Stimulated activated CD4-positive, alpha-beta T cell treated with anti-CD3 and anti-CD28 coated beads, Interleukin-2, amount 100 ng/mL, for 48 hours (primary cell): ENCODE results near the gene ABHD8.

Source experiments
- DNase-seq, 2 donors: peaks; one replicate each; pipeline ENCODE4 v3.0.0-alpha.2; 2020

The ABHD8 gene, protein sequence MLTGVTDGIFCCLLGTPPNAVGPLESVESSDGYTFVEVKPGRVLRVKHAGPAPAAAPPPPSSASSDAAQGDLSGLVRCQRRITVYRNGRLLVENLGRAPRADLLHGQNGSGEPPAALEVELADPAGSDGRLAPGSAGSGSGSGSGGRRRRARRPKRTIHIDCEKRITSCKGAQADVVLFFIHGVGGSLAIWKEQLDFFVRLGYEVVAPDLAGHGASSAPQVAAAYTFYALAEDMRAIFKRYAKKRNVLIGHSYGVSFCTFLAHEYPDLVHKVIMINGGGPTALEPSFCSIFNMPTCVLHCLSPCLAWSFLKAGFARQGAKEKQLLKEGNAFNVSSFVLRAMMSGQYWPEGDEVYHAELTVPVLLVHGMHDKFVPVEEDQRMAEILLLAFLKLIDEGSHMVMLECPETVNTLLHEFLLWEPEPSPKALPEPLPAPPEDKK

DNA sequence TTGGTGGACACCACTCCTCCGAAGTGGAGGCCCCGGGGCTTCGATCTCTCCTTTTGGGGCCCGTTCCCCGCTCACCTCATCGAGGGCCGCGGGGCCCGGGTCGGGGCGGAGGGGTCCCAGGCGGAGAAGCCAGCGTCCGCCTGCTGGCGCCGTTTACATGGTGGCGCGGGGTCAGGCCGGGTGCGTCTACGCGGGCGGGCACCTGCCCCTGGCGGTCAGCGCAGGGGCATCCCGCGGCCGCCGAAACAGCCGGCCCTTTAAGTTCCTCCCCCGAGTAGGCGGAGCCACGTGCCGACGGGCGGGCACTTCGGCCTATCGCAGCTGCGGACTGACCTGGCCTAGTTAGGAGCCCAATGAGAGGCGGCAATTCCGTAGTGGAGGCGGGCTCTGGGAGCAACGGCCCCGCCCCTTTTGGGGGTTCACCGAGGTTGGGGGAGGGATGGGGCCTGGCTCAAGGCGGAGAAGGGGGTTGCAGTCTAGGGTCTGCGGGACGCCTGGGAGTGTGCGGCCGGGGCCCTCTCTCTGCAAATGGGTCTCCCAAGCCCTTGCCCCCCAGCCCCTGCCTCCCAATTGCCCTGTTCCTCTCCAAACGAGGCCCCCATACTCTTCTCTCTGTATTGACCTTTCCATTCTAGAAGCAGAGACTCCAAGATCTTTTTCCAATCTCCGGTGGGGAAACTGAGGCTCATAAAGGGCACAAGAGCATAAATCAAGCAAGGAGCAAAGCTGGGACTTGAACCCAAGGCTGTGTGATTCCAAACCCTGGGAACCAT, at the start of gene ABHD8:
Gene ABHD8, minus strand, starts transcription at position 259 of the 773 bp plus-strand sequence. CDS start 1,809 bp downstream, outside the sequence.
- DNase-seq: peak; percentile 91 to 93

DNA sequence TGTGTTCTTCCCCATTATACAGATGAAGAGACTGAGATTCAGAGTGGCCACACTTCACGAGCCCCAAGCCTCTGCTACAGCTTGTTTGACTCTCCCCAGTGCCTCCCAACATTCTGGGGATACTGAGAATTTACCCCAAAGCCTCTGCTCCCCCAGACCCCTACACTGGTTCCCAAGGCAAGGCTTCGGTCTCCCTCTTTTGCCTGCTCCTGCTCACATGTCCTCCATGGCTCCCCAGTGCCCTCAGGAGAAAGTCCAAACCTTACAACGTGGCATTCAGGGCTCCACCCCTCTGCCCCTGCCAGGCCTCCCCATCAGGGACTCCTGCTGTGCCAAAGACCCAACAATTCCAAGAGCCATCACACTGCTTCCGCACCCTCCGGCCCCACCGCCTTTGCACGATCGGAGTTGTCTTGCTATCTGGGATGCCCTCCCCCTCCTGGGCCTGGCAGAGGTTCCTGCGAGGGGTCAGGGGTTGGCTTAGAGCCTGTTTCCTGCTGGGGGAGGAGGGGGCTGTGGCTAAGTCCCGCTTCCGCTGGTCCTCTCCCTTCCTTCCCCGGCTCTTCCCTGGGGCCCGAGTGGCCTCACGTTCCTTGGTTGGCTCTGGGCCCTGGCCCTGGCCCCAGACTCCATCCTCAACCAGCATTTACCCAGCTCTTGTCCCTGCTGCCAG, 49.5 kb upstream of the ABHD8 start:
- DNase-seq: no peak

DNA sequence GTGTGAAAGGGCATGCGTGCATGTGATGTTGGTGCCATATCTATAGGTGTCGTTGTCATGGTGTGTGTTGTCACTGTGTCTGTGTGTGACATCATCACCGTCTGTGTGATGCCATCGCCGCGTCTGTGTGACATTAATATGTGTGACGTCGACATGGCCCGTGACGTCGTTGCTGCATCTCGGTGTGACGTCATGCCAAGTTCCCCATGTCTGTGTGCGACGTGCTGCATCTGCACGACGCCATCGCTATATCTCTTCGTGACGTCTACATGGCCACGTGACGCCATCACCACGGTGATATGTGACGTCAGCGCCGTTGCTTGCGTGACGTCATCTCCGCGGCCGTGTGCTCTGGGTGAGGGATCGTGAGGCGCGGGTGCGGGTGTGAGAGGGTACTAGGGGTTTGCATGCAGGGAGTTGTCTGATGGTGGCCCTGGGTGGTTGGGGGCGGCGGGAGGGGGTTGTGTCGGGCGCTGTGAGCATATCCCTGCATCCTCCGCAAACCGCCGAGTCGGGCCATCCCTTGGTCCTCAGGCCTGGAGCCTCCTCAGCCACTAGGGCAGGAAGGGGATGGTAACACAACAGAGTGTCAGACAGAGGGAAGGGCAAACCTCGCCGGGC, 48.7 kb upstream of the ABHD8 start:
- DNase-seq: no peak

DNA sequence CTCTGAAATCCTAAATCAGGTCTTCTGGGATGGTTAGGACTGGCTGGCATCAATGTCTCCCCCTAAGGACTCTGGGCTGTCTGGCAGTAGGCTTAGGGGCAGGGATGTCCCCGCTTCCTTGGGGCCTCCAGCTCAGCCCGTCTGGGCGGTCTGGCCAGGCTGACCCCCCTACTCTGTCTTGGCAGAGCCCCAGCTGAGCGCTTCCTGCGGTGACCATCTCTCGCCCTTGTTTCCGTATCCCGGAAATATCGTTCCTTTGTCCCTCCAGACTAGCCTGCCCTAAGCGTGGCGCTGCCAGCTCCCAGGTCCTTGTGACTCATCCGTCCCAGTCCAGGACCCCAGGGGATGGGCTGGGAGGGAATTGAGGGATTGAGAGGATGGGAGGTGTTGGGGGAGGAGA, 45.5 kb upstream of the ABHD8 start:
- DNase-seq: no peak

DNA sequence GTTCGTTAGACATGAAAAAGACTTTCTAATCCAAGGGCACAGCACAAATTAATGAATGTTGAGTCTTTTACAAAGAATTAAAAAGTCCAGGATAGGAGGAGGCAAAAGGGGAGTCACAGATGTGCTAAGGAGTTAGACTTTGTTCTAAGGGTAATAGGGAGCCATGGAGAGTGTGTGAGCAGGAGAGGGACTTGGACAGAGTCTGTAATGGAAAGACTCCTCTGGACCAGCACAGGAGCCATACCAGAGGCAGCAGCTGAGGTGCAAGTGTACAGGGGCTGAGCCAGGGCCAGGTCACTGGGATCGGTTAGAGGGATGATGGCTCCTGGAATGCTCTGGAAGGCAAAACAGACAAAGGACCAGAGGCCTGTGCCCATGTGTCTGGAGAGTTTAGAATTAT, 44.7 kb upstream of the ABHD8 start:
- no peak for DNase-seq

DNA sequence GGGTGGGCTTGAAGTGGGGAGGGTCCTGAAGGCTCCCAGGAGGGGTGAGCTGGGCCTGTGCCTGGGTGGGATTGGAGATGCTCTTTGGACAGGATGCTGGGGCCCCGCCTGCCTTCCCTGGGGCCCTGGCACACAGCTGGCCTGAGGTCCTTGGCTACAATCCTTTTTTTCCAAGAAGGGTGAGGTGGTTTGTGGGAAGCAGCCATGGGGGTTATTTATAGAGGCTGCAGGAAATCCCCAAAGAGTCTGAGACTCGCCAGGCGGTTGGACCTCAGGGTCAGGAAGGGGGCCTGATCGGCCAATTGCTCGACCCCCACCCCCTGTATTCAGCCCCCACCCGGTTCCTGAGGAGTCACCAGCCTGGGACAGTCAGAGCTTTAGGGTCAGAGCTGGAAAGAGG, 44.1 kb upstream of the ABHD8 start:
- DNase-seq: no peak

DNA sequence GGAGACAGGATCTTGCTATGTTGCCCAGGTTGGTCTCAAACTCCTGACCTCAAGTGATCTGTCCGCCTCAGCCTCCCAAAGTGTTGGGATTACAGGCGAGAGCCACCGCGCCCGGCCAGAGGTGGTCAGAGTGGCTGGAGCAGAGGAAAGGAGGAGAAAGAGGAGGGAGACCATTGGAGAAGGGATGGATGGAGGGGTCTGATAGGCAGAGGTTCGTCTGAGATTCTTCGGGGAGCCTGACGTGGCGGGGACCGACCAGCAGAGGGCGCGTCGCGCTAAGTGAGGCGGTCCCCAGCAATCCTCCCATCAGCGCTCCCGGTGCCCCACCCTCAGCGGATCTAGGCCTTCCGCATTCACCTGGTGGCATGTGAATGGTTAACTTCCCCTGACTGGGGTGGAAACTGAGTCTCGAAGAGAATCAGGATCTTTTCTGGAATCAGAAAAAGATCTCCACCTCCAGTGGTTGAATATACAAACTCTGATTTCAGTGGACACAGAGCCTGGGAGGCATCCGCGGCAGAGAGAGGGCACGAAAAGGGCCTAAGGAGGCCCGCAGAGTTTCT, 43.0 kb upstream of the ABHD8 start:
- peak; percentile 86 to 88 for DNase-seq

DNA sequence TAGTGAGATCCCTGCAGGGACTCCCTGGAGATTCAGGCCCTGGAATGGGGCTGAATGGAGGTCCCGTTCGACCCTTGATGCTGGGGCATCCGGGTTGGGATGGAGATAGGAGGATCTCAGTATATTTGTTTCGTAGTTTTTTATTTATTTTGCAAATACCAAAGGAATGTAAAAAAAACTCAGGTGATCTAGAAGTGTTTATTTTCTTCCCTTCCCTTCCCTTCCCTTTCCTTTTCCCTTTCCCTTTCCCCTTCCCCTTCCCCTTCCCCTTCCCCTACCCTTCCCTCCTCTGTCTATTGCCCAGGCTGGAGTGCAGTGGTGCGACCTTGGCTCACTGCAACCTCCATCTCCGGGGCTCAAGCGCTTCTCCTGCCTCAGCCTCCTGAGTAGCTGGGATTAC, 38.6 kb upstream of the ABHD8 start:
- no peak for DNase-seq

DNA sequence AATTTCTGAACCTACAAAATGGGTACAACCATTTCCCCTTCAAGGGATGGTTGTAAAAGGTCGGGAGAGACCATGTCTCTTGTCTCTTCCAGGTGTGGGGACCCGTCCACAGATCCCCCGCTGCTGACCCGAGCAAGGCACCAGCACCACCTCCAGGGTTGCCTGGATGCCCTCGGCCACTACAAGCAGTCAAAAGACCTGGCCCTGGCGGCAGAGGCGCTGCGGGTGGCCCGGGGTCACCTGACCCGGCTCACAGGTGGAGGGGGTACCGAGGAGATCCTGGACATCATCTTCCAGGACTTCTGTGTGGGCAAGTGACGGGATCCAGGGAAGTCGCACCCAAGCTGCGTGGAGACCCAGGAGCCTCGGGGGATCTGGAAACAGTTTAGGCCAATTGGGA, 38.2 kb upstream of the ABHD8 start:
- no peak for DNase-seq

DNA sequence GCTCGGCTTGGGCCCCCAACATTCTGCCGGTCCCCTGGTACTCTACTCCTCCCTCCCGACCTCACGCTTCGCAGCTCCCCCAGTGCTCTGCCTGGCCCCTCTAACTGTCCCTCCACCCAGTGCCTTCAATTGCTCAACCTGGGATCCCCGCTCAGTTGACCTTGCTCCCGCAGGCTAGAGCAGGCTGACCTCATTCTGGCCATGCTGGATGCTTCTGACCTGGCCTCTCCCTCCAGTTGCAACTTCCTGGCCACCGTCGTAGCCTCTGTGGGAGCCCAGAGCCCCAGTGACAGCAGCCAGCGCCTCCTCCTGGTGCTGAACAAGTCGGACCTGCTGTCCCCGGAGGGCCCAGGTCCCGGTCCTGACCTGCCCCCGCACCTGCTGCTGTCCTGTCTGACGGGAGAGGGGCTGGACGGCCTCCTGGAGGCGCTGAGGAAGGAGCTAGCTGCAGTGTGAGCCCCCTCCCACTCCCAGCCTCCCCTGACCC, 37.7 kb upstream of the ABHD8 start:
- no peak for DNase-seq

DNA sequence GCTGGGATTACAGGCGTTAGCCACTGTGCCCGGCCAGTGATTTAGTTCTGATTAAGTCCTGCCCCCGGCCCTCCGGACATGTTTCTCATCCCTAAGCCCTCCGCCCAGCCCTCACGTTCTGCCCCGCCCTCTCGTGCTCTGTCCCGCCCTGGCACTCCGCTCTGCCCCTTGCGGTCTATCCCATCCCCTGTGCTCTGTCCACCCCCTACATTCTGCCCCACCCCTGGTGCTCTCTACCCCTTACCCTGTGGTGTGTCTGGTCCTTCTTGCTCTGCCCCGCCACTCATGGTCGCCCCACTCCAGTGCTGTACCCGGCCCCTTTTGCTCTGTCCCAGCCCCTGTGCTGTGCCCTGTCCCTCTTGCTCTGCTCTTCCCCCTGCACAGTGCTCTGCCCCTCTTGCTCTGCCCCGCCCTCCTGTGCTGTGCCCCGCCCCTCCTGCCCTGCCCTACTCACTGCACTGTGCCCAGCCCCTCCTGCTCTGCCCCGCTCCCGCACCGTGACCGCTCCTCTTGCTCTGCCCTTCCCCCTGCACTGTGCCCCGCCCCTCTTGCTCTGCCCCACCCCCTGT, 37.2 kb upstream of the ABHD8 start:
- DNase-seq: no peak

DNA sequence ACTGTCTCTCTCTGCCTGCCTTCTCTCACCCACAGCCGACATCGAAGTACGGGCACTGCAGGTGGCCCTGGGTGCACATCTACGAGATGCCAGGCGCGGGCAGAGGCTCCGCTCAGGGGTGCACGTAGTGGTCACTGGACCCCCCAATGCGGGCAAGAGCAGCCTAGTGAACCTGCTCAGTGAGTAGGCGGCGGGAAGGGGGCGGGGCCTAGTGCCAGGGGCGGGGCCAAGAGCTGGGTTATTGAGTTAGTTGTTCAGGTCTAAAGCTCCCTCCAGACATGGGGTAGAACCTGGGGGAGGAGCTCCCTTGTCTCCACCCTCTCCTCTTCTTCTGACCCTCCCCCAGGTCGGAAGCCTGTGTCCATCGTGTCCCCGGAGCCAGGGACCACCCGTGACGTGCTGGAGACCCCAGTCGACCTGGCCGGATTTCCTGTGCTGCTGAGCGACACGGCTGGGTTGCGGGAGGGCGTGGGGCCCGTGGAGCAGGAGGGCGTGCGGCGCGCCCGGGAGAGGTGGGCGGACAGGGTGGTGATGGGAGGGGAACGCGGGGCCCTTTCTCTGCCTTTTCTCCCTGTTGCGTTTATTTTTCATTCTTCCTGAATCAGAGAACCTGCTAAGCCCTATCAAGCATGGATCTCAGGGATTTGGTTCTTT, 36.0 kb upstream of the ABHD8 start:
- peak; percentile 61 to 64 for DNase-seq

DNA sequence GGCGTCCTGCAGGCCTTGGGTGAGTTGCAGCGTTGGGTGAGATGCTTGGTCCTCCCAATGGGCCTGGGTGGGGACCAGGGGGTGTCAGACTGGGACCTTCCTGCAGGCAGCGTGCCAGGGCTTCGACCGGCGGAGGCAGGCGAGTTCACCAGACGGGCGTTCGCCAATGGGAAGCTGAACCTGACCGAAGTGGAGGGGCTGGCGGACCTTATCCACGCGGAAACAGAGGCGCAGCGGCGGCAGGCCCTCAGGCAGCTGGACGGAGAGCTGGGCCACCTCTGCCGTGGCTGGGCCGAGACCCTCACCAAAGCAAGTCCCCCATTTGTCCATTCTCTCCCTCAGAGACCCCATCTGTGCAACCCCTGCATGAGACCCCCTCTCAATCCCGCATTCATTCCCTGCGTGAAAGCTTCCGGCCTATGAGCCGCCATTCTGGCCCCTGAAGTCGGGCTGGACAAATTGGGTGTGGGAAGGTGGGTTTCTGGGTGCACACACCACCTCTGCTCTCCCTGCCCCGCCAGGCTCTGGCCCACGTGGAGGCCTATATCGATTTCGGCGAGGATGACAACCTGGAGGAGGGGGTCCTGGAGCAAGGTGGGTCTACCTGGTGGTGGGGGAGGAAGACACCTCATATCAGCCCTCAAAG, 35.3 kb upstream of the ABHD8 start:
- DNase-seq: no peak

DNA sequence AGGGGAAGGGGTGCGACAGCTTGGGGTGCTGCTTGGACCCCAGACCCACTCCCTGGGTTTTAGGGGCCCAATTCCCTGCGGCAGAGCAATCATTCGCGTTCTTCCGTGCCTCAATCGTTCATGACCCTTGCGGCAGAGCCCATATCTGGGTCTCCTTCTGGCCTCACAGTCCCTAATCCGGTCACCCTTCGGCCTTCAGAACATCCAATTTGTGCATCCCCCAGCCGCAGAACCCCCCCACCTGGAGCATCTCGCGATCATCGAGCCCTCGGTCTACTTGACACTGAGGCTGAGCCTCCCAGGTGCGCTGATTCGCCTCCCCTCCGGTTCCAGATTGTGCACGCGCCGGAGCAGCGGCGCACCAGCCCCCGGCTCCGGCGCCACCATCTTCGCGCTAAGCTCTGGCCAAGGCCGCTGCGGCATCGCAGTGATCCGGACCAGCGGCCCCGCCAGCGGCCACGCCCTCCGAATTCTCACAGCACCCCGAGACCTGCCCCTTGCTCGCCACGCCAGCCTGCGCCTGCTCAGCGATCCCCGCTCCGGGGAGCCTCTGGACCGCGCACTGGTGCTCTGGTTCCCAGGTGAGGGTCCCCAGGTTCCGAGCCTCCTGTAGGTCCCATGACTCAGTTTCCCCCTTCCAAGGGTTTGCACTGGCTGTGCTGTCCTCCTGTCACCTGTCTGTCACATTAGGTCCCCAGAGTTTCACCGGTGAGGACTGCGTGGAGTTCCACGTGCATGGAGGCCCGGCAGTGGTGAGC, 34.6 kb upstream of the ABHD8 start:
- peak in 1 of 2 donors; percentile 42 for DNase-seq

DNA sequence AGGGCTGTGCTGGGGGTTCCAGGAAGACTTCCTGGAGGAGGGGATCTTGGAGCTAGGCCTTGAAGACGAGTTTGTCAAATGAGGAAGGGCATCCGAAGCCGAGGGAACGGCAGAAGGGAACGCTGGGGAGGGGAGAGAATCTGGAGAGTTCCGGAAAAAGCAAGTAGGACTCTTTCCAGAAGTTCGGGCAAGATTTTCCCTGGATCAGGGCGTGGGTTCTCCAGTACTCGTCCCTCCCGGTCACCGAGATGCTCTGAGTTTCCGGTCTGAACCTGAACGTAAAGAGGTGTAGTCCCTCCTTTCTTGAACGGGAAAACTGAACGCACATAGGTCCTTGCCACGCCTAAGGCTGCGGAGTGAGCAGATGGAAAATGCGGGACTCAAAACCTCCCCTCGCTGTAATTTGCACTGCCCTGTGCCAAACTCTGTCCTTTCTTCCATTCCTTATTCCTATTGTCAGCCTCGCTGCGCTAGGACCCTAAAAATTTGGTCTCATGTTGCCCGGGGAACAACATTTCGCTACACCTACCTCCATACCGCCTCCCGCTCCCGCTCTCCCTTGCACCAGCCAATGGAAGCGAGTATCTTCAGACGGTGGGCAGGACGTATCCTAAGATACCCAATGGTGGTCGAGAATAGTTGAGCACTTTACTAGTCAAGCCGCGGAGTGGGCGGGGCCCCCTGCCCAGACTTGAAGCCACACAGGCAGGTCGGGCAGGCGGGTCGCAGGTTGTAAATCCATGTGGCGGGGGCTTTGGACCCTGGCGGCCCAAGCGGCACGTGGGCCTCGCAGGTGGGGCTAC, 33.8 kb upstream of the ABHD8 start, which contains the start of gene GTPBP3:
Gene GTPBP3, plus strand, starts transcription at position 682 of the 803 bp plus-strand sequence. Its CDS starts 59 bp downstream, at position 741.
- DNase-seq: peak; percentile 92 to 93

DNA sequence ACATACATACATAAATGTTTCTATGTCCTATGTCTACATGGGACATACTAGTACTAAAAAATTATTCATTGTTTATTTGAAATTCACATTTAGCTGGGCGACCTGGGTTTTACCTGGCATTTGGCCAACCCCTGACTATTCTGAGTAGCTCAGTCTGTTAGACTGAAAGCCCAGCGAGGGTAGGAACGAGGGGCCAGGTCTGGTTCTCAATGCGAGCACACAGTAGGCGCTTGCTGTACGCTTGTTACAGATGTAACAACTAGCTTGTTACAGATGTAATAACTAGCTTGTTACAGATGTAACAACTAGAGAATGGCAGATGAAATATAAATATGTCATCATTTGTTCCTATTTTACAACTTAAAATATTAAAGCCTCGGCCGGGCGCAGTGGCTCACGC, 32.4 kb upstream of the ABHD8 start:
- no peak for DNase-seq

DNA sequence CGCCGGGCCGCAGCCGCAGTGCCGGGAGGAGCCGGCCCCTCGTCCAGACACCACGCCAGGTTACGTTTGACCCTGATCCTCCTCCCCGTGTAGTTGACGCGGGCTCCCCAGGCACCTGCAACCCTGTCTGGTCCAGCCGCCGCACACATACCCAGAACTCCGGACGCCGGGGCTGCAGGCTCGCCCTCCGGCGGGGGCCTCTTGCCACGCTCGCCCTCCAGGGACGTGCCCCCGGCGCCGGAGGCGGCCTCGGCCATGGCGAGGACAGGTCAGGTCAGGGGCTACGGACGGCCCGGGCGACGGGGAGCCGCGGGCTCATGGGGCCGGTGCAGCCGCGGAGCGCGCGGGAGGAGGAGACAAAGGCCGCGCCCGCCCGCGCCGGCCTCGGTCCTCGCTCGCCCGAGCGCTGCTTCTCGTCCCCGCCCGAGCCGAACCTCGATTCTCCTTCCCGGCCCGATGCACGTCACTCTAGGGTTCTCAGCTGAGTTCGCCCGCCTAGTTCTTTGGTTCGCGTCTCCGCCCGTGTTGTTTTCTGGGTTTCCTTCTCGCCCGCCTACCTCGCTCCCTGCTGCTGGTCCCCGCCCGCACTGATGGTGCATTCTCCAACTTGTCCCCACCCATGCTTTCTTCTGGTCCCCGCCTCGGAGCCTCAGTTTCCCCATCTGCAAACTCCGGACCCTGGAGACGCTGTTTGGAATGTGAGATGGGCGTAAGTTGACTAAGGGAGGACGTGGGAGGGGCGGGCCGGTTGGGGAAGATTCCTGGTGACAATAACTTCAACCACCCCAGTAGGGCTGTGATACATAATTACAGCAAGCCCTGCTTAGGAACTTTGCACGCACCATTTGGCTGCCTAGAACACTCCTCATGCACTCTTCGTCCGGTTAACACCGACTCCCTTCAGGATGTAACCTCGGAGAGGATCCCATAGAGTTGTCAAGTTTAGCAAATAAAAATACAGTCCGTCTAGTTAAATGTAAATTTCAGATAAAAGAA, 31.5 kb upstream of the ABHD8 start, which contains the start of gene ANO8:
Gene ANO8, minus strand, starts transcription at position 442 of the 996 bp plus-strand sequence. Its CDS starts 185 bp downstream, at position 257.
- peak; percentile 93 to 97 for DNase-seq
